ENCODE data around the gene PEG3.
"Not testable (repeated sequence)": the region's sequence is repeated elsewhere in the genome, so short reads cannot be mapped to it uniquely, and the experiment has no call there.

Gene PEG3

DNA sequence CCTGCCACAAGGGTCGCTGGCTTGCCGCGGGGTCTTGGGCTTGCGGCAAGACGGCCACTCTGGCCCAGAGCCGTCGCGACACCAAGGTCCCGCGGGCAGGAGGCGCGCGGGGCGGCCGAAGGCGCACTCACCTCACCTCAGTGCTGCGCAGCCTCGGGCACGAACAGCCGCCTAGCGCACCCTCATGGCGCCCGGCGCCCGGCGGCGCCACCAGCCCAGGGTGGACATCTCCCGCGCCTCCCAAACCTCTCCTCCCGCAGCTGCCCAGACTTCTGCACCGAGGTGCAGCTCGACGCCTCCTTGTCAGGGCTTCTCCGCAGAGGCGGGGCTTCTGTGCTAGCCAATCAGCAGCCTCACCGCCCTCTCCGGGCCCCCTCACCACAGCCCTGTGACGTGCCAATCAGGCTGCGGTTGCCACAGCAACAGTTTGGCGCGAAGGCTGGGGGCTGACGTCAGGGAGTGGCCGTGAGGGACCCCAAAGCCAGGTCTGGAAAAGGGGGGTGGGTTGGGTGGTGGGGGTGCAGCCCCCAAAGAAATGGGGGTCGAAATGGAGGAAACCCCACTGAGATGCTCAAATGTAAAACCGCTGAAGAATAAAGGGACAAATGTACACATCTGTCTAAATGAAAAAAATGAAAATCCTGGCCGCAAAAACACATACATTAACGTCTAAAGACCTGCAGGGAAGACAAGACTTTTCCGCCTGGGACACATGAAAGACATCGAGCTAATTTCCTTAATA lies at the start of gene PEG3, which contains the start of gene ZIM2:
Gene PEG3, minus strand, starts transcription at position 276 of the 742 bp plus-strand sequence. CDS start 16,071 bp downstream, outside the sequence.
Gene ZIM2, minus strand, starts transcription at position 276 of the 742 bp plus-strand sequence. CDS start 16,449 bp downstream, outside the sequence.
- in situ Hi-C loops (cut with MboI; ENCODE audit: low sequenced_read_pairs), result no loop called here

GRCh38 chr19:56885173-56885985 lies 44.9 kb upstream of the PEG3 start:
- in situ Hi-C loops (cut with MboI; ENCODE audit: low sequenced_read_pairs), result no loop called here

DNA sequence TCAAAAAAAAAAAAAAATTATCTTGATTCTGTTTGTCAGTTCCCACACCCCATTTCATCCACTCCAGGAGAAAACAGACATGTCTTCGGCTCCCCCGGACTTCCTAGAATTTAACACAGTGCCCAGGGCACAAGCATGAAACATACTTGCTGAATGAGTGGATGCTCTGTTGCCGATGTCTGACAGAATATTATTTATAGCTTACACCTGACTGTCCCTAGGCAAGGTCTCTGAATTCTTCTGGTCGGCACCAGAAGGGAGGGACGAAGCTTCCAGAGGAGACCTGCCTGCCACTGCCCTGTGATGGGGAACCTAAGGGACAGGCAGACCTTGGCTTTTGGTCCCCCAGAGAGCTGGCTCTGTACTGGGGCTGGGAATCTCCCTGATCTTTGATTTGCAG lies 43.9 kb upstream of the PEG3 start:
- in situ Hi-C loops (cut with MboI; ENCODE audit: low sequenced_read_pairs), result no loop called here

DNA sequence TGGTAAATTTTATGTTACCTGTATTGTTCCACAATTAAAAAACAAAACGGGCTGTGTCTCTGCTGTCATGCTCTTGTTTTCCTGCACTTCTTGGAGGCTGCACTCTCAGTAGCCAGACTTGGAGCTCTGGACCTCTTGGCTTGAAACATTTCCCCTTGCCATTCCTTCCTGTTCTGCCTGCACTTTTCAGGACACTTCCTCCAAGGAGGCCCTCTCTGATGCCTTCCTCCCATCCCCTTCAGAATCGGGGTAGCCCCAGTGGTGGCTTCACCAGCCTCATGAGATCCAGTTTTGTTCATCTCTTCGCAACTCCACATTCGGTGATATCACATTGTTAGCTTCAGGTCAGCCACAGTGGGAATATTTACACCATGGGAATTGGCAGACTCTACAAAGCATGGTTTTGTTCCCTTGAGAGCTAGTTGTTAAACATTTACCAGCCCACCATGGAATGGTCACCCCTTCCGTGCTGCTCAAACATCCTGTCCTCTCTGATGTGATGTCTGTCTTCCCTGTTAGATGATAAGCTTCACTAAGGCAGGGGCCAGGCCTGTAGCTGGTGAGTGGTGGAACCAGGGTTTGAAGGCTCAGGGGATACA lies 40.2 kb upstream of the PEG3 start:
- in situ Hi-C loops (cut with MboI; ENCODE audit: low sequenced_read_pairs), result no loop called here

DNA sequence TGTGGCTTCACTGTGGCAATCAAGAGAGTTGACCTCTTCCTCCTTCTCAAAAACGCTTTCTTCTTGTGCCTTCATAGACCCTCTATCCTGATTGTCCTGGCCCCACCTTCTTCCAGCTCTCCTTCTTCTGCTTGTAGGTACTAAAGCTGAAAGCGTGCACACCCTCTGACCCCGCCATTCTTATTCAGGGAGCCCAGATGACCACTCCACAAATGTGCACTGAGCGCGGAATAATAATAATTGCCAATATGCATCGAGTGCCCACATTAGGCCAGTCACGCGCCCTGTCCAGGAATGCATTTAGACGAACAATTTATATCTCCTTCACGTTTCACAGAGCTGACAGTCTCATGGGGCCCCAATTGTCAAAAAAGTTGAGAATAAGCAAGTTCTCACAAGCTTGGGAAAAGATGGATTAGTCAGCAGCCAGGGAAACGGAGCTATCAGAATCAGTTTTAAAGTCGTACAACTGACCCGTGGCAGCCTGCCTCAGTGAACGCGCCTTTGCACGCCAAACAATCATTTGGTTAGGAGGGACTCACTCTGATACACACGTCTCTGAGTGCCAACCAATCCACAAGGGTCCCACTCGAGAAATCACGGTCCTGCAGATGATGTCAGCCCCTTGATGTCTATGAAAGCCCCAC lies 36.7 kb upstream of the PEG3 start:
- in situ Hi-C loops (cut with MboI; ENCODE audit: low sequenced_read_pairs), result no loop called here

DNA sequence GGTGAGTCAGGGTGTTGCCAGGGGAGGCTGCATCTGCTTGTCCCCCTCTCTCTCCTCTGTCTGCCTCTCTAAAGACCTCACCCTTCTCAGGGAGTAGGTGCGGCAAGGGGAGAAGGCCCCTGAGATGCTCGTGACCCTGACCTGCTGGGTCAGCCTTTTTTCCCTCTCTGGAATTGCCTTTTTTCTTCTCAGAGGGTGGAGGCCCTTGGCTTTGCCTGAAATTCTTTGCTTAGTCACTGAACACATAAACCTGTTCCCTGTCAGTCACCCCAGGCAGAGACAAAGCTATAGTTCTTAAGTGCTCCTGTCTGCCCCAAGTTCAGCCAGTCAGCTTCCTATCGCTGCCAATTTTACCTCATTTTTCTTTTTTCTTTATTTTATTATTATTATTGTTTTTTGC lies 35.2 kb upstream of the PEG3 start:
- in situ Hi-C loops (cut with MboI; ENCODE audit: low sequenced_read_pairs), result no loop called here

DNA sequence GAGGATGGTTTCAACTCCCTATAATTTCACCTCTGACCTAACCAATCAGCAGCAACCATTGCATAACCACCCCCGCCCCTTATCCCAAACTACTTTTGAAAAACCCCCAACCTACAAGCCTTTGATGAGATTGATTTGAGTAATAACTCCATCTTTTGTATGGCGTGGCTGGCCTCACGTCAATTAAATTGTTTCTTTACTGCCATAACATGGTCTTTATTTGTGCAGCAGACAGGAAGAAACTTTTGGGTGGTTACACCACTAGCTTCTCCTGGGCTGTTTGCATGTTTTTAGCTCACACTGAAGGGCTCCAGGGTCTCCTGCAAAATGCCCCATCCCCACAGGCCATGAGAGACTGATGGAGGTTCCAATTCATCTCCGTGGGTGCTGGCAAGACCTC lies 34.0 kb upstream of the PEG3 start:
- in situ Hi-C loops (cut with MboI; ENCODE audit: low sequenced_read_pairs), result no loop called here

DNA sequence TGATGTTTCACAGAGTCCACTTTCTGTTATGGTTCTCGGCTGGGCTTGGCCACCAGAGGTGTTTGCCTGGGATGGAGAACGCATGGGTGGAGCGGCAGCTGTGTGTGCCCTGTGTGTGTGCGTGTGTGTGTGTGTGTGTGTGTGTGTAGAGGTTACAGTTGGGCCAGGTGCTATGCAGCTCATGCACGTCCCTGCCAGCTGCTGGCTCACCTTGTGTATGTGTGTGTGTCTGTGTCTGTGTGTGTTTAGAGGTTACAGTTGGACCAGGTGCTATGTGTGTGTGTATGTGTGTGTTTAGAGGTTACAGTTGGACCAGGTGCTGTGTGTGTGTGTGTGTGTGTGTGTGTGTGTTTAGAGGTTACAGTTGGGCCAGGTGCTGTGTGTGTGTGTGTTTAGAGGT lies 33.0 kb upstream of the PEG3 start:
- in situ Hi-C loops (cut with MboI; ENCODE audit: low sequenced_read_pairs), result no loop called here

GRCh38 chr19:56869886-56870285 lies 29.4 kb upstream of the PEG3 start:
- in situ Hi-C loops (cut with MboI; ENCODE audit: low sequenced_read_pairs), result no loop called here

- in situ Hi-C loops (cut with MboI; ENCODE audit: low sequenced_read_pairs), result no loop called here
Observed at GRCh38 chr19:56868446-56868845, 27.9 kb upstream of the PEG3 start.

GRCh38 chr19:56866538-56866937 lies 26.0 kb upstream of the PEG3 start:
- in situ Hi-C loops (cut with MboI; ENCODE audit: low sequenced_read_pairs), result no loop called here

DNA sequence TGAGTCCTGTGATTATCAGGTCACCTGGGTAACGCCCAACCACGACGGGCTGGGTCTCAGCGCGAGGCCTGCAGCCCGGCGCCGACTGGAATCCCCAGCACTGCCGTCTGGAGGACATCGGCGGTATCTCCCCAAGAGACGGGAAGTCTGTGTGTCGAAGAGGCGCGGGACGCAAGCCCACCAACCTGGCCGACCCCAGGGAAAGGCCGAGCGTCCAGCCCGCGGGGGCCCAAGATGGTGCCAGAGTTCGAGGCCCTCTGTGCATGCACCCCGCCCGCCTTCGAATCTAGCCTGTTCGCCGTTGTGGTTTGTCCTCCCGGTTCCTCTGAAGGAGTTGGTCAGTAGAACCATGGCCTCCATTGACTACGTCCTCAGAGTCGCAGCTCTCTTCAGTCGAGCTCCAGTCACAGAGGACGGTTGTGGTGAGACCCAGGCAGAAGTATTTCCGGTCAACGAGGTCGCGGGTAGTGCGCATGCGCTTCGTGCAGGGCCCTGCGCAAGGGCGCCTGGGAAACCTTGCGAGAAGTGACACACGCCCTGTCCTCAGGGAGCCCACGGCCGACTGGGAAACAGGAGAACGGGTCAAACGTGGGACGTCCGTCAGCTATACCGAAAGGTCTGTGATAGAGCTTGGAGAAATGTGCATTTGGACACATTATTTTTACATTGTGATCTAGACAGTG lies 24.1 kb upstream of the PEG3 start:
- in situ Hi-C loops (cut with MboI; ENCODE audit: low sequenced_read_pairs), result no loop called here

DNA sequence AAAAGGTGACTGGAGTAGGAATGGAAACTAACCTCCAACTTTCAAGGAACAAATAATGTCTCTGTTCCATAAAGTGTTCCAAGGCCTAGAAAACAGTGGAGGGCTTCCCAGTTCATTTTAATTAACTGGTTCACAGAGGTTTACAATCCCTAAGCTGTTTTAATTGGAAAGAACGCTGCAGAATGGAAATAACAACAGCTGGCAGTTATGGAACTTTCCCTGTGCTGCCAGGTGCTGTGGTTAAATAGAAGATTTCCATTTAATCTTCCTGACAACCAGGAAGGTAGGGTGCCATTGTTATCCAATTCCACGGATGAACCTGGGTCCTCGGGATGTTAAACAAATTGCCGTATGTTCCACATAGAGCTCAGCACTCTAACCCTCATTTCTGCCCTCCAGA lies 22.2 kb upstream of the PEG3 start:
- in situ Hi-C loops (cut with MboI; ENCODE audit: low sequenced_read_pairs), result no loop called here

GRCh38 chr19:56860409-56860808 lies 19.9 kb upstream of the PEG3 start:
- in situ Hi-C loops (cut with MboI; ENCODE audit: low sequenced_read_pairs), result not testable (repeated sequence)

DNA sequence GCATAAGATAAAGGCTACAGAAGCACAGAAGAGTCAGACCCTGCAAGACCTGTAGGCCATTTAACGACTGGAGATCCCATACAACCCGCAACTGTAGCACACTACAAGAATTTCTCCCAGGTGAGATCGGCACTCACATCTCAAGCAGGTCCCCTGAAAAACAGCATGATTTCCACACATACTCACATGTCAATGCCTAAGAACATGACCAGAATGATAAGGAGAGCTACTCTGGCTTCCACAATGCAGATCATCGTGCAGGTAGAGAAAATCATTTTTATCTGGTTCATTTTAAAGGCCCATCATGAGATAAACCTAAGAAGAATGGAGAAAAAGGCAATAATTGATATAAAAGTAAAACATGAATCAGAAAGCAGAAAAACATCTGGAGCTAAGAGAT lies 17.5 kb upstream of the PEG3 start:
- in situ Hi-C loops (cut with MboI; ENCODE audit: low sequenced_read_pairs), result no loop called here

DNA sequence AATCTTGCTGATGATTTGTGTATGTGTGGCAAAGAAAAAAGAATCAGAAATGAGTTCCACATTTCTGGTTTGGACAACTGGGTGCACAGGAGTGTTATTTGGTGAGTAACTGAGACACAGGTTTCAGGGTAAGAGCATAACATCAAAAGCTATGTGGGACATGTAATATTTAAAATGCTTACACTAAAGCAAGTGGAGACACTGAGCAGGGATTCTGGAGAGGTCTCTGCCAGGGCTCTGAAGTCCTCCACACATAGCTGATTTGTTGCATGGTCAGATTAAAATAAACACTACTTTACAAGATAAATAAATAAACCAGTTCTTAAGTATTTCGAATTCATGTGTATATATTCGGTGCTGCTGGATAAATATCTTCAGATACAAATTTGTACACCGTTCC lies 16.3 kb upstream of the PEG3 start:
- in situ Hi-C loops (cut with MboI; ENCODE audit: low sequenced_read_pairs), result no loop called here

- in situ Hi-C loops (cut with MboI; ENCODE audit: low sequenced_read_pairs), result not testable (repeated sequence)
Observed at GRCh38 chr19:56852361-56852760, 11.8 kb upstream of the PEG3 start.

DNA sequence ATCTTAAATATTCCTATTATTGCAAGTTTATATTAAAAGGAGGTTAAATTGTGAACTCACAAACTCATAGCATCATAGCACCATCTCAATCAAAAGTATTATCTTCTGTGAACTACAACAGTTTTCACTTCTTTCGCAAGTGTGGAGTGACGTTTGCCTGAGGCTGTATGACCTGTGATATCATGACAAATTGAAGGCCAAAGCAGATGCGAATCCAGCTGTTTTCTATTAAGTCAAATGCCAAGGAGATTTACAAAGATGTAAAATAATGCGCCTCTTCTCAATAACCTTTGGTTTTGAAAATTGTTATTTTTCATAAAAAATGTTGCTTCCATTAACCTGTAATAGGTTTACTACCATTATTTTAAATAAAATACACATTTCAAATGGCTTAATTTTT lies 7.6 kb upstream of the PEG3 start:
- in situ Hi-C loops (cut with MboI; ENCODE audit: low sequenced_read_pairs), result no loop called here

DNA sequence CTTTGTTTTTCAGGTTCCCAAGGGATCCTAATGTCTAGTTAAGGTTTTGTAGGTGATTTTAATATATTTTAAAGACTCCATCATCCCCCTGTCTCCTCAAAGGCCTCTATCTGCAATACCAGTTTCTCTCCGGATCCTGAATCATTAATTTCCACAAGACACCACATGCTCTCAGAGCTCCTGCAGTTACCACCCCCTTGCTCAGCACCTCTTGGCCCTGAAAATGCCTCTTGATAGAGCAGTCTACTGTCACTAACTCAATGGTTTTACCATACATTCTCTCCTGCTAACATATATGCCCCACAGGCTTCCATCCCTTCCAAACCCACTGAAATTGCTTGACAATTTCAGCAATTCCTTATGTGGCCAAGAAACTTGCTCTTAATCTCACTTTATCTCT lies 1.9 kb upstream of the PEG3 start:
- in situ Hi-C loops (cut with MboI; ENCODE audit: low sequenced_read_pairs), result no loop called here

- in situ Hi-C loops (cut with MboI; ENCODE audit: low sequenced_read_pairs), result no loop called here
Observed at GRCh38 chr19:56841193-56841543, 642 bp upstream of the PEG3 start.

All from HL-60/S4 treated with phorbol 12-myristate 13-acetate at 8.2 ng/mL for 4 days and 3 days (cell line).